ENCODE measurements around the gene CBX5. TPM values are rescaled to one million over a fixed set of nuclear protein-coding genes. Genes with fewer than 3 reads are reported as not detected.

The CBX5 gene
- total and polyA plus RNA-seq, 9 of the 15 experiments (the other 6 are each of a cell fraction or from before 2014, with no cell fraction given): 32.6 to 102 (median 59.2) TPM

DNA sequence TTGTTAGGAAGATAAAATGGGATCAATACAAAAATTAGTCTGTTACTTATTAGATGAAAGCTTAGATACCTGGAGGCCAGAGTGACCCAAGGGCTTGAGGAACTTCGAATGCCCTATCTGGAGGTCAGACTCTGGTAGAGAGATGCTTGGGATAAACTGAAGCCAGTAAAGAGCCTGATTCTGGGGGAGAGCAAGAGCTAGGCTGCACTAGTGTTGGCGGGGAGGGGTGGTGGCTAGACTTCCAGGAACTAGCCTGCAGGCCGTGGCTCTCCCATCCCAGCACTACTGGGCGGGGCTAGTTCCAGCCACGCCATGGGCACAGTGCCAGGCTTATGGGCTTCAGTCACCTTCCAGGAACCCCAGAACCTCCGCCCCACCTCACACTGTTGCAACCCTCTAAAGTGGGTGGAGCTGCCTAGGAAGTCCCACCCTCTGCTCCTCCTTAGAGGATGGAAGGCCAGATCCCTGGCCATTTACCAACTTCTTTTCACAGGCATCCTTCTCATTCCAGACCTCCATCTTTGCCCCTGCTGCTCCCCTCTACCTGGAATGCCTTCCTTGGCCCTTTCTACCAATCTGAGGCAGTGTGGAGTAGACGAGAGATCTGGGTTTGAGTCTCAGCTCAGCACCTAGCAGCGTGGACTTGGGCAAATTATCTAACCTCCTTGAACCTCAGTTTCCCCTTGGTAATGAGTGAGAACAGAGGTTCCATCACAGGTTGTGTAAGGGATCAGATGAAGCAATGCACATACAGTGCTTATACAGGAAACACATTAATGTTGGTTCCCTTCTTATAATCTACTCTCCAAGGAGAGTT lies 27.2 kb upstream of the CBX5 start (continued):
- TF ChIP-seq HNRNPLL (IDR thresholded peaks at IDR 0.05; ENCODE audit: low read depth, low read length, poor library complexity, severe bottlenecking): no peak
- TF ChIP-seq ASH1L (IDR thresholded peaks at IDR 0.05; ENCODE audit: borderline replicate concordance, low read depth, partially characterized antibody): no peak
- TF ChIP-seq TAF1 (IDR thresholded peaks at IDR 0.05; ENCODE audit: control insufficient read depth, extremely low read depth, insufficient read depth, low read length, severe bottlenecking): peak; percentile 41
- TF ChIP-seq RBM22 (IDR thresholded peaks at IDR 0.05; ENCODE audit: low read depth, low read length, poor library complexity, severe bottlenecking): no peak
- no peak for TF ChIP-seq KAT2B (IDR thresholded peaks at IDR 0.05; ENCODE audit: low read depth, low read length)
- no peak for TF ChIP-seq TGIF2 (CRISPR knock-in tag; IDR thresholded peaks at IDR 0.05)
- TF ChIP-seq CXXC5 (CRISPR knock-in tag; IDR thresholded peaks at IDR 0.05): peak; percentile 78
- peak; percentile 76 for TF ChIP-seq JUND (IDR thresholded peaks at IDR 0.05; ENCODE audit: borderline replicate concordance, low read depth, low read length)
- peak; percentile 79; the same call in 1 of the 3 replicates for TF ChIP-seq JUND (tag; IDR thresholded peaks at IDR 0.05; ENCODE audit: borderline replicate concordance, low read depth, low read length)
- TF ChIP-seq EP400 (IDR thresholded peaks at IDR 0.05): no peak
- TF ChIP-seq HDAC1 (IDR thresholded peaks at IDR 0.05): peak in 1 of 2 experiments; percentile 53; a peak in 2 of 4 replicates
- no peak for TF ChIP-seq FOXA1 (IDR thresholded peaks at IDR 0.05; ENCODE audit: borderline replicate concordance)
- TF ChIP-seq POLR2AphosphoS2 (IDR thresholded peaks at IDR 0.05; ENCODE audit: low read length): 0 out of 2 replicates have a peak, but pooled peaks have one; percentile 59
- TF ChIP-seq, protein P1, sequence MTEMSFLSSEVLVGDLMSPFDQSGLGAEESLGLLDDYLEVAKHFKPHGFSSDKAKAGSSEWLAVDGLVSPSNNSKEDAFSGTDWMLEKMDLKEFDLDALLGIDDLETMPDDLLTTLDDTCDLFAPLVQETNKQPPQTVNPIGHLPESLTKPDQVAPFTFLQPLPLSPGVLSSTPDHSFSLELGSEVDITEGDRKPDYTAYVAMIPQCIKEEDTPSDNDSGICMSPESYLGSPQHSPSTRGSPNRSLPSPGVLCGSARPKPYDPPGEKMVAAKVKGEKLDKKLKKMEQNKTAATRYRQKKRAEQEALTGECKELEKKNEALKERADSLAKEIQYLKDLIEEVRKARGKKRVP (CRISPR knock-in tag; IDR thresholded peaks at IDR 0.05): no peak
- TF ChIP-seq, protein P2, sequence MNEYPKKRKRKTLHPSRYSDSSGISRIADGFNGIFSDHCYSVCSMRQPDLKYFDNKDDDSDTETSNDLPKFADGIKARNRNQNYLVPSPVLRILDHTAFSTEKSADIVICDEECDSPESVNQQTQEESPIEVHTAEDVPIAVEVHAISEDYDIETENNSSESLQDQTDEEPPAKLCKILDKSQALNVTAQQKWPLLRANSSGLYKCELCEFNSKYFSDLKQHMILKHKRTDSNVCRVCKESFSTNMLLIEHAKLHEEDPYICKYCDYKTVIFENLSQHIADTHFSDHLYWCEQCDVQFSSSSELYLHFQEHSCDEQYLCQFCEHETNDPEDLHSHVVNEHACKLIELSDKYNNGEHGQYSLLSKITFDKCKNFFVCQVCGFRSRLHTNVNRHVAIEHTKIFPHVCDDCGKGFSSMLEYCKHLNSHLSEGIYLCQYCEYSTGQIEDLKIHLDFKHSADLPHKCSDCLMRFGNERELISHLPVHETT (CRISPR knock-in tag; conservative IDR thresholded peaks at IDR 0.05 in 1 of 2, IDR thresholded peaks at IDR 0.05 in 1 of 2): no peak
- TF ChIP-seq GTF2E2 (tag; IDR thresholded peaks at IDR 0.05): no peak
